ENCODE data around the gene STK36.

DNA sequence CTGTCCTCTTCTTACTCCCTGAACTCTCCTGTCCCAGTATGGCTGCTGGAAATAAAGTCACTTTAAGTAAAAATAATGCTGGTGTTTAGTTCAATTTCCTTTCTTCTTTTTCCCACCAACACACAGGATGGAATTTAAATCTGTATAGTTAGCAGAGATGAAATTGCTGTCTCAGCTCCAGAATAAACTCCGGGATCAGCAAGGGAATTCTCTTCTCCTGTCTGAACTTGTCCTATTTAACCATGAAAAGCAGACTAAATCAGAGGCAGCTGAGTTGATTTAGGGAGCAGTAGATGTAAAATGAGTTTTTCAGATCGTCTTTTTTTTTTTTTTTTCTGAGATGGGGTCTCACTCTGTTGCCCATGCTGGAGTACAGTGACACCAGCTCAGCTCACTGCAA is 64.6 kb downstream of the STK36 start:
- TF ChIP-seq, protein P1, sequence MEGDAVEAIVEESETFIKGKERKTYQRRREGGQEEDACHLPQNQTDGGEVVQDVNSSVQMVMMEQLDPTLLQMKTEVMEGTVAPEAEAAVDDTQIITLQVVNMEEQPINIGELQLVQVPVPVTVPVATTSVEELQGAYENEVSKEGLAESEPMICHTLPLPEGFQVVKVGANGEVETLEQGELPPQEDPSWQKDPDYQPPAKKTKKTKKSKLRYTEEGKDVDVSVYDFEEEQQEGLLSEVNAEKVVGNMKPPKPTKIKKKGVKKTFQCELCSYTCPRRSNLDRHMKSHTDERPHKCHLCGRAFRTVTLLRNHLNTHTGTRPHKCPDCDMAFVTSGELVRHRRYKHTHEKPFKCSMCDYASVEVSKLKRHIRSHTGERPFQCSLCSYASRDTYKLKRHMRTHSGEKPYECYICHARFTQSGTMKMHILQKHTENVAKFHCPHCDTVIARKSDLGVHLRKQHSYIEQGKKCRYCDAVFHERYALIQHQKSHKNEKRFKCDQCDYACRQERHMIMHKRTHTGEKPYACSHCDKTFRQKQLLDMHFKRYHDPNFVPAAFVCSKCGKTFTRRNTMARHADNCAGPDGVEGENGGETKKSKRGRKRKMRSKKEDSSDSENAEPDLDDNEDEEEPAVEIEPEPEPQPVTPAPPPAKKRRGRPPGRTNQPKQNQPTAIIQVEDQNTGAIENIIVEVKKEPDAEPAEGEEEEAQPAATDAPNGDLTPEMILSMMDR (IDR thresholded peaks at IDR 0.05): no peak
- TF ChIP-seq POLR2AphosphoS5 (IDR thresholded peaks at IDR 0.05): no peak
- TF ChIP-seq POLR2A (IDR thresholded peaks at IDR 0.05): no peak
- TF ChIP-seq EP300 (IDR thresholded peaks at IDR 0.05): no peak

All from gastroesophageal sphincter (tissue), 3 donors.